T-helper 1 cell treated with Interleukin-12 subunit alpha and Interleukin-12 subunit beta and Interleukin-4 antibody, amounts not matched to agents 30 μg/mL and 1 μg/mL, for 36 hours (primary cell): Measurements from ENCODE around the gene GPS2.

ENCODE experiments used
- H3K27ac Mint-ChIP-seq: one replicate; pipeline ENCODE4 v1.8.0; 2021; ENCODE audit warnings: mild to moderate bottlenecking, mixed read lengths
- H3K27me3 Mint-ChIP-seq: one replicate; pipeline ENCODE4 v1.8.0; 2021; ENCODE audit warnings: low read depth, mixed read lengths
- H3K36me3 Mint-ChIP-seq: one replicate; pipeline ENCODE4 v1.8.0; 2021; ENCODE audit warnings: low read depth, mixed read lengths
- H3K4me1 Mint-ChIP-seq: one replicate; pipeline ENCODE4 v1.8.0; 2021; ENCODE audit warnings: low read depth, mixed read lengths
- H3K4me3 Mint-ChIP-seq: one replicate; pipeline ENCODE4 v1.8.0; 2021; ENCODE audit warnings: mild to moderate bottlenecking, moderate library complexity, mixed read lengths
- H3K9me3 Mint-ChIP-seq: one replicate; pipeline ENCODE4 v1.8.0; 2021; ENCODE audit warnings: mixed read lengths

The GPS2 gene

GRCh38 chr17:7315570-7316235 is 543 bp upstream of the GPS2 start:
- H3K4me3 Mint-ChIP-seq = peak overlapping the region; percentile 88
- peak overlapping the region; percentile 89 for H3K27ac Mint-ChIP-seq
- peaks cover 36% of the 10 kb centered on the region for H3K4me1 Mint-ChIP-seq
- no peaks in the 10 kb centered on the region for H3K27me3 Mint-ChIP-seq
- peaks cover 47% of the 10 kb centered on the region for H3K36me3 Mint-ChIP-seq
- no peaks in the 10 kb centered on the region for H3K9me3 Mint-ChIP-seq

GRCh38 chr17:7313890-7314718 is 1.1 kb downstream of the GPS2 start:
- Mint-ChIP-seq H3K27me3 (no peaks in the 10 kb centered on the region), H3K27ac (peak overlapping the region; percentile 76), H3K4me3 (peak overlapping the region; percentile 84), H3K9me3 (no peaks in the 10 kb centered on the region), H3K36me3 (peaks cover 60% of the 10 kb centered on the region), H3K4me1 (peaks cover 52% of the 10 kb centered on the region)

GRCh38 chr17:7313088-7313889 is 1.9 kb downstream of the GPS2 start:
- peak overlapping the region; percentile 76 for H3K27ac Mint-ChIP-seq
- no peaks in the 10 kb centered on the region for H3K27me3 Mint-ChIP-seq
- no peaks in the 10 kb centered on the region for H3K9me3 Mint-ChIP-seq
- H3K36me3 Mint-ChIP-seq = peaks cover 63% of the 10 kb centered on the region
- peaks cover 58% of the 10 kb centered on the region for H3K4me1 Mint-ChIP-seq
- peak overlapping the region; percentile 84 for H3K4me3 Mint-ChIP-seq

DNA sequence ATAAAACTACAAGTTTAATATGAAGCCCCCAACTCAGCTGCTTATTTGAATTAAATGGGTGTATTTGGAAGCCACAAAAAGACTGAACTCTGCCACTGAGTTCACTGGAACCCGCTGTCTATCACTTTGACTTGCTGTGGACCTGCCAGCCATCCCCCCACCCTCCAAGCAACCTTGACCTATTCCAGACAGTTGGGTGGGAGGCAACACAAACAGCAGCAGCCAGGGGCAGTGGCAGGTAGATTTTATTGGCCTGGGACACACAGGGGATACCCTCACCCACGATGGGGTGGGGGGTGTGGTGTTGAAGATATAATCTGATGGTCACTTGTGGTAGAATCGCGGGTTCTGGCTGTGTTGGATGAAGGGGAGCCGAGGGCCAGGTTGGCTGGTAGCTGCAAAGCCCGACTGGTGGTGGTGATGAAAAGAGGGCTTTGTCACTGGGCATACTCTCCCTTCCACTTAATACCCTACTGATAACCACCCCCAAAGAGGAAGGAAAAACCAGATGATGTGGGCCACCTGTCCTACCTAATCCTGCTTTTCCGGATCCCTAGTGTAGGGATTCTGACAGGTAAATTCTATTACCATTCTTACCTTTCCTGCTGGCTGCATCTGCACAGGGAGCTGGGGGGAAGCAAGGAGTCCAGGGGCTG is 2.6 kb downstream of the GPS2 start:
- peak overlapping the region; percentile 76 for H3K27ac Mint-ChIP-seq
- peak overlapping the region; percentile 19 for H3K4me3 Mint-ChIP-seq
- no peaks in the 10 kb centered on the region for H3K27me3 Mint-ChIP-seq
- H3K4me1 Mint-ChIP-seq = peaks cover 55% of the 10 kb centered on the region
- H3K36me3 Mint-ChIP-seq = peaks cover 59% of the 10 kb centered on the region
- H3K9me3 Mint-ChIP-seq = no peaks in the 10 kb centered on the region

DNA sequence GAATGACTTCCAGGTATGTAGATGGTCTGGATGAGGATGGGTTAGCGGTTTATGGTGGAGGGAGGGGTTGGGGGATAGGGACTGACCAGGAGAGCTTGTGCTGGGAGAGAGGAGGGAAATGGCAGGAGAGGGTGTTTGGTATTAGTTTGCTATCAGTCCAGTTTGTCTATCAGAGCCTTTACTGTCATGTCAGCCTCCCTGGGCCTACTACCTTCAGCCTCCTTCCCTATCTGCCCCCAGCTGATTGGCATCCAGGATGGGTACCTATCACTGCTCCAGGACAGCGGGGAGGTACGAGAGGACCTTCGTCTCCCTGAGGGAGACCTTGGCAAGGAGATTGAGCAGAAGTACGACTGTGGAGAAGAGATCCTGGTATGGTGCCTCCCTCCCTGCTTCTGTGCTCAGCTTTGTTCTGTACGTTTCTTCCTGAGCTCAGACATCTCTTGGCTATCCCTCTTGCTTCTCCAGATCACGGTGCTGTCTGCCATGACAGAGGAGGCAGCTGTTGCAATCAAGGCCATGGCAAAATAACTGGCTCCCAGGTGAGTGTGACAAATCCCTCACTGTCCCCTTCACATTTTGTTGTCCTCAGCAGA is 4.0 kb downstream of the GPS2 start:
- H3K27me3 Mint-ChIP-seq = peaks cover 4% of the 10 kb centered on the region
- peaks cover 59% of the 10 kb centered on the region for H3K4me1 Mint-ChIP-seq
- H3K4me3 Mint-ChIP-seq = peak overlapping the region; percentile 42
- H3K27ac Mint-ChIP-seq = peak overlapping the region; percentile 58
- no peaks in the 10 kb centered on the region for H3K9me3 Mint-ChIP-seq
- H3K36me3 Mint-ChIP-seq = peaks cover 56% of the 10 kb centered on the region

GRCh38 chr17:7309628-7310027 is 5.5 kb downstream of the GPS2 start:
- Mint-ChIP-seq H3K4me1 (peaks cover 59% of the 10 kb centered on the region), H3K36me3 (peaks cover 56% of the 10 kb centered on the region), H3K4me3 (peak overlapping the region; percentile 96), H3K9me3 (no peaks in the 10 kb centered on the region), H3K27ac (peak overlapping the region; percentile 99), H3K27me3 (peaks cover 4% of the 10 kb centered on the region)

DNA sequence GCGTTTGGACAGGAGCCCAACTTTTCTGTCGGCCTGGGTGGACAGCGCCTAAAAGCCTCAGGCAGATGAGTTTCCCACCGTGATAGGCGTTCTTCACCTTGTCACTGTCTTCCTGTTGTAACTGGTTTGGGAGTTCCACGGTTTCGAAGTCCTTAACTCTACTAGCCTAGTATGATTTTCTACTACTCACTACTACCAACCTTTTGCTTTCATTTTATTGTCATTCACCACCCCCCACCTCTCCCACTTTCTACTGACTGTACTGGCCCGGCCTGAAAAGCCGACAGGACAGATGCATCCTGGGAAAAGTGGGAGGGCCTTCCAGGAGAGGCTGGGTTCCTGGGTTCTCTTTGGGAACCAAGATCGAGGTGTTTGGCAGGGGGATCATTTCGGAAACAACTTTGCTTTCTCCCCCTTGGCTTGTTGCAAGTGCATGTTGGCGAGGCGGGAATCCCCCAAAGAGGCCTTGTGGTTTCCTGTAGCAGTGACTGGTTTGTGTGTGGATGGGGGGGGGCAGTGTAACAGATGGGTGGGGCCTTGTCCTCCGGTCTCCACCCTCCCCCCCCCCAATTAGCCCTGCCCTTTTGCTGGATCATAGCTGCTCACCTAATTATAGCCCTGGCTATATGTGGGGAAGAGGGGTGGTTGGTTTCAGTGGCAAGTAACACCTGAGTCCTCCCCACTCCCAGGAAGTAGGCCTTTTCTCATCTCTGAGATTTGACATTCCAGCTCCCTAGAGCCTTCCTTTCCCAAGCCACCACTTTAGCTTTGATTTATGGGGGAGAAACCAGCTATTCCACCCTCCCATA is 6.3 kb downstream of the GPS2 start:
- Mint-ChIP-seq H3K4me1 (peaks cover 52% of the 10 kb centered on the region), H3K9me3 (no peaks in the 10 kb centered on the region), H3K36me3 (peaks cover 49% of the 10 kb centered on the region), H3K27ac (peak overlapping the region; percentile 99), H3K27me3 (peaks cover 4% of the 10 kb centered on the region), H3K4me3 (peak overlapping the region; percentile 96)

- Mint-ChIP-seq H3K4me3 (peak overlapping the region; percentile 96), H3K27ac (peak overlapping the region; percentile 100), H3K27me3 (peaks cover 4% of the 10 kb centered on the region), H3K4me1 (peaks cover 45% of the 10 kb centered on the region), H3K9me3 (no peaks in the 10 kb centered on the region), H3K36me3 (peaks cover 40% of the 10 kb centered on the region)
Observed at GRCh38 chr17:7307686-7308624, 7.2 kb downstream of the GPS2 start.

- H3K27ac Mint-ChIP-seq = peak within 1 kb of the TSS; percentile 100
- peaks cover 4% of the 10 kb centered on the region for H3K27me3 Mint-ChIP-seq
- peaks cover 34% of the 10 kb centered on the region for H3K36me3 Mint-ChIP-seq
- H3K9me3 Mint-ChIP-seq = no peaks in the 10 kb centered on the region
- peaks cover 38% of the 10 kb centered on the region for H3K4me1 Mint-ChIP-seq
- H3K4me3 Mint-ChIP-seq = peak within 1 kb of the TSS; percentile 96
Observed at GRCh38 chr17:7306911-7307685, 8.1 kb downstream of the GPS2 start, which contains the start of gene EIF5A. Gene EIF5A, plus strand, starts transcription at chr17:7307628. Its CDS starts 2,008 bp downstream, at chr17:7309636.

DNA sequence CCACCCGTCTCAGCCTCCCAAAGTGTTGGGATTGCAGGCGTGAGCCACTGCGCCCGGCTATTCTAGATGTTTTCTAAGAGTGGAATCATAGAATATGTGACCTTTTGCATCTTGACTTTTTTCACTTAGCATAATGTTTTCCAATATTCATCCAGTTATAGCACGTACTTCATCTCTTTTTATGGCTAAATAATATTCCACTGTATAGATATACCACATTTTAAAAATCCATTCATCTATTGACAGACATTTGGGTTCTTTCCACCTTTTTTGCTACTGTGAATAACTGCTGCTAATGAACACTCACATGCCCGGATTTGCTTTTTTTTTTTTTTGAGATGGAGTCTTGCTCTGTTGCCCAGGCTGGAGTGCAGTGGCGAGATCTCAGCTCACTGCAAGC is 11.0 kb downstream of the GPS2 start:
- no peak overlapping the region for H3K27ac Mint-ChIP-seq
- peak overlapping the region; percentile 17 for H3K4me3 Mint-ChIP-seq
- H3K27me3 Mint-ChIP-seq = peaks cover 8% of the 10 kb centered on the region
- H3K36me3 Mint-ChIP-seq = peaks cover 10% of the 10 kb centered on the region
- H3K9me3 Mint-ChIP-seq = no peaks in the 10 kb centered on the region
- H3K4me1 Mint-ChIP-seq = peaks cover 15% of the 10 kb centered on the region

DNA sequence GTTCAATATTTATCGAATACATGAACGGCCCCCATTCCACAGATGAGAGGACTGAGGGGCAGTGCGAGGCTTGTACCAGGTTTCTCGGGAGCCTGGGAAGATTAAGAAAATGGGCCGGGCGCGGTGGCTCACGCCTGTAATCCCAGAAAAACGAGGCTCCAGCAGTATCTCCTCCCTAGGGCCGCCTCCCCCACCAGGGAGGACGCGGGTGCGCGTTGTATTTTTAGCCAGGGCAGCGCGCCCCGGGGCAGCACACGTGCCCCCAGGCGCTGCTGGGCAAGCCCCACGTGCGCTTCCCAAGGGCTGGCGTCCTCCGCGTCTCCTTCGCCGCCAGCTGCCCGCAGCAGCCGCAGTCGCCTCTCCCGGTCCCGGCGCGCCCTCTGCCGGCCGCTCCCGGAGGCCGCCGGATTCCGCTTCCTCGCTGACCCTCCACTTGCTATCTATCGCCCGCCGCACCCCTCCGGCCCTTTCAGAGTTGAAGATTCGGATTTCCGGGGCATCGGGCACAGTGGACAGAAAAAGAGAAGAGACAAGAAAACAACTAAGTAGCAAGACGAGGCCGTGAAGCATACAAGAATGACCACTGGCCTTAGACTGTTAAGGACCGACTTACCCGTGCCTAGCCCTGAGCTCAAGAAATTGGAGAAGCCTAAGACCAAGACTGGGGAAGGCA is 18.8 kb downstream of the GPS2 start:
- no peaks in the 10 kb centered on the region for H3K9me3 Mint-ChIP-seq
- no peak overlapping the region for H3K27ac Mint-ChIP-seq
- H3K4me1 Mint-ChIP-seq = peaks cover 12% of the 10 kb centered on the region
- H3K36me3 Mint-ChIP-seq = no peaks in the 10 kb centered on the region
- peaks cover 38% of the 10 kb centered on the region for H3K27me3 Mint-ChIP-seq
- peak overlapping the region; percentile 34 for H3K4me3 Mint-ChIP-seq
